ENCODE data around the gene NAA50.

Gene NAA50

DNA sequence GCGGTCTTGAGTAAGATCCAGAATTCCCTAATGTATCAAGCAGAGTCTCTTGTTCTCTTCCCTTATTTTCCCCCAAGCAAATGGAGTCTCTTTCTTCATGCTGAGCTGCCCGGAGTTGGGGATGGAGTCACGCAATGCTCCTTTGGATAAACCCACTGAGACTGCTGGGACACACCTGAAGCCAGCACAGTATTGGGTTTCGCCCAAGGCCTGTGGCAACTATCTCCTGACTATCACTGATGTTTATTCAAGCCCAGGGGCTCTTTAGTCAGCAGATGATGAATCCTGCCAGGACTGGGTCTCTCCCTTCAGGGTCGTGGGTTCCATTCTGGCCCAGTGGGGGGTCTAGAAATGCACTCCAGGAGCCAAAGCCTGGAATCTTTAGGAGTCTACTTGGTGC lies 60.9 kb downstream of the NAA50 start:
- DNase-seq (ENCODE audit: low spot score): no peak

DNA sequence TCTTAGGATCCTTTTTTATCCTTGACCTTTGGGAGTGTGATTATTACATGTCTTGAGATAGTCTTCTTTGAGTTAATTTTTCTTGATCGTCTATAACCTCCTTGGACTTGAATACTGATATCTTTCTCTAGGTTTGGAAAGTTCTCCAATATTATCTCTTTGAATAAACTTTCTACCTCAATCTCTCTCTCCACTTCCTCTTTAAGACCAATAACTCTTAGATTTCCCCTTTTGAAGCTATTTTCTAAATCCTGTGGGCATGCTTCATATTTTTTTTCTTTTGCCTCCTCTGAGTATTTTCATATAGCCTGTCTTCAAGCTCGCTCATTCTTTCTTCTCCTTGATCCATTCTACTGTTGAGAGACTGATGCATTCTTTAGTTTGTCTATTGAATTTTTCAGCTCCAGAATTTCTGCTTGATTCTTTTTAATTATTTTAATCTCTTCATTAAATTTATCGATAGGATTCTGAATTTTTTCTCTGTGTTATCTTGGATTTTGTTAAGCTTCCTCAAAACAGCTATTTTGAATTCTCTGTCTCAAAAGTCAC lies 61.7 kb downstream of the NAA50 start:
- no peak for DNase-seq (ENCODE audit: low spot score)

DNA sequence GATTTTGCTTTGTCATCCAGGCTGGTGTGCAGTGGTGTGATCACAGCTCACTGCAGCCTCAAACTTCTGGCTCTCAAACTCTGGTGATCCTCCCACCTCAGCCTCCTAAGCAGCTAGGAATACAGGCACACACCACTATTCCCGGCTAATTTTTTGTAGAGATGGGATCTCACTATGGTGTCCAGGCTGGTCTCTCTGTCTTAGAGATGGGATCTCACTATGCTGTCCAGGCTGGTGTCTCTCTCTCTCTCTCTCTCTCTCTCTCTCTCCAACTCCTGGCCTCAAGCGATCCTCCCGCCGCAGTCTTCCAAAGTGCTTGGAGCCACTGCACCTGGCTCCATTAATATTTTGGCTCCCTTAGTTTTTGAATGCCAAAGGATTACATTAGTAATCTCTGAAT lies 67.3 kb downstream of the NAA50 start:
- no peak for DNase-seq (ENCODE audit: low spot score)

DNA sequence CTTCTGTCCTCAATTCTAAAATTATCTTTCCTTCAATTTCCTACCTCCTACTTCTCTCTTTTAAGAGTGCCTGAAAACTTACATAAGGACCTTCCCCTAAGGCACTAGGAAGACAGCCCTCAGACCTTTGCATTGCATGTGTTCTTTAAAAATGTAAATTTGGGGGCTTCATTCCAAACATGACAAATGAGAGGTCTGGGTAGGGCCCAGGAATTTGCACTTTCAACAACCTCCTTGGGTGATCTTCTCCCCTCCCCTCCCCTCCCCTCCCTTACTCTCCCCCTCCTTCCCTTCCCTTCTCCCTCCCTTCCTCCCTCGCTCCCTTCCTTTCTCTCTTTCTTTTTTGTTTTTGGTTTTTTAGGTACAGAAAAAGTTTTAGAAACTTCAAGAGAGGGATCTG lies 68.3 kb downstream of the NAA50 start:
- DNase-seq (ENCODE audit: low spot score): no peak

DNA sequence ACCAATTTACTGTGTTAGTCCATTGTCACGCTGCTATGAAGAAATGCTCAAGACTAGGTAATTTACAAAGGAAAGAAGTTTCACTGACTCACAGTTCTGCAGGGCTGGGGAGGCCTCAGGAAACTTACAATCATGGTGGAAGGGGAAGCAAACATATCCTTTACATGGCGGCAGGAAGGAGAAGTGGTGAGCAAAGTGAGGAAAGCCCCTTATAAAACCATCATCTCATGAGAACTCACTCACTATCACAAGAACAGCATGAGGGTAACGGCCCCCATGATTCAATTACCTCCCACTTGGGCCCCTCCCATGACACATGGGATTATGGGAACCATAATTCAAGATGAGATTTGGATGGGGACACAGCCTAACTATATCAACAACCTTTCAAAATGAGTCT lies 69.8 kb downstream of the NAA50 start:
- no peak for DNase-seq (ENCODE audit: low spot score)

DNA sequence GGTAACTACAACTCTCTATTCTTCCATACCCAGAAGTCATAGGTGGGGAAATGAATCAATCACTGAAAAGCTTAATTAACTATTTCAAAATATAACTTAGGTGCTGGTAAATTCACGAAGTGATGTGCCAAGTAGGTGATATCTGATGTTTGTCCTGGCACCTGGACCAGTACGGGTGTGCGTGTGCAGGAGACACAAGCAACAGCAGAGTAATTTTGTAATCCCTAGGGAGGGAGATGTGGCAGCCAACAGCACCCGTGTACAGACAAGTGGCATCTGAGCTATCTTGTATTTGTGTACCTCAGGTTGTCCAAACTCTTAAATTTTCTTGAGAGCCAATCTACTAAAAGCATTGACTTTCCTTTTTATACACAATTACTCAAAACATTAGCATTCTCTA lies 72.5 kb downstream of the NAA50 start:
- DNase-seq (ENCODE audit: low spot score): no peak

DNA sequence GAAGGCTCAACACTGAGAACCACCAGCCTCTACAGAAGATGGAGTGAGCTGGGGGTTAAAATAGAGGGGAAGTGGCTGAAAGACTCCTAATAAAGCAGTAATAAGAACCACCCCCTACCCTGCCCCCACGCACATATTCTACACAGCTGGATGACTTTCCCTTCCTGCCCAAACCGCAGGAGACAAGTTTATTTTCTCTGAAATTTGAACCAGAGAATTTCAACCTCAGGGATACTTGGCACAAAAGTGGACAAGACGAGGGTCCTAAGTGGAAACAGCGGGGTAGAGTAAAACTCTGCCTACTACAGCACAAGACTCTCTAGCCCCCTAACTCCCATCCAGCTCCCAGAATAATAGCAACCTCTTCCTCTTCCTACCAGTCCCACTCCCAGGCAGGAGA lies 78.0 kb downstream of the NAA50 start:
- DNase-seq (ENCODE audit: low spot score): no peak

Measured in cerebellar cortex (tissue), 1 donor.